AG04449 (cell line): ENCODE measurements around the gene ARHGAP21.
"Not testable (repeated sequence)": the region's sequence is repeated elsewhere in the genome, so short reads cannot be mapped to it uniquely, and the experiment has no call there.

Experiments
- CTCF ChIA-PET: fragments of 350-600 bp; formaldehyde crosslinking; extraction: SDS; loops from one replicate; lab custom pipeline; 2021; ENCODE audit warnings: antibody characterized with exemption; lab: Yijun Ruan, JAX
- POLR2A ChIA-PET: fragments of 400-600, 350-600 bp; formaldehyde crosslinking; extraction: SDS; loops from one replicate; lab custom pipeline; 2020; ENCODE audit warnings: antibody characterized with exemption, inconsistent platforms; lab: Yijun Ruan, JAX
- DNase-seq: peaks from one replicate; pipeline ENCODE4 v3.0.0-alpha.2; 2010; ENCODE audit warnings: low read depth, low spot score
- H3K4me3 ChIP-seq: 2 replicates; pipeline ENCODE4 v1.5.1; 2011; ENCODE audit warnings: low read depth, mild to moderate bottlenecking, control low read depth, low read length
- TF ChIP-seq, protein P1 (sequence below): IDR thresholded peaks from one replicate; pipeline ENCODE4 v1.5.1; 2011; ENCODE audit warnings: mild to moderate bottlenecking, moderate library complexity, low read length, control low read depth, inconsistent platforms; ENCODE audit not compliant: insufficient read depth; ENCODE audit errors: missing control alignments

The ARHGAP21 gene

GRCh38 chr10:24669285-24669852 is 54.3 kb downstream of the ARHGAP21 start:
- TF ChIP-seq, protein P1, sequence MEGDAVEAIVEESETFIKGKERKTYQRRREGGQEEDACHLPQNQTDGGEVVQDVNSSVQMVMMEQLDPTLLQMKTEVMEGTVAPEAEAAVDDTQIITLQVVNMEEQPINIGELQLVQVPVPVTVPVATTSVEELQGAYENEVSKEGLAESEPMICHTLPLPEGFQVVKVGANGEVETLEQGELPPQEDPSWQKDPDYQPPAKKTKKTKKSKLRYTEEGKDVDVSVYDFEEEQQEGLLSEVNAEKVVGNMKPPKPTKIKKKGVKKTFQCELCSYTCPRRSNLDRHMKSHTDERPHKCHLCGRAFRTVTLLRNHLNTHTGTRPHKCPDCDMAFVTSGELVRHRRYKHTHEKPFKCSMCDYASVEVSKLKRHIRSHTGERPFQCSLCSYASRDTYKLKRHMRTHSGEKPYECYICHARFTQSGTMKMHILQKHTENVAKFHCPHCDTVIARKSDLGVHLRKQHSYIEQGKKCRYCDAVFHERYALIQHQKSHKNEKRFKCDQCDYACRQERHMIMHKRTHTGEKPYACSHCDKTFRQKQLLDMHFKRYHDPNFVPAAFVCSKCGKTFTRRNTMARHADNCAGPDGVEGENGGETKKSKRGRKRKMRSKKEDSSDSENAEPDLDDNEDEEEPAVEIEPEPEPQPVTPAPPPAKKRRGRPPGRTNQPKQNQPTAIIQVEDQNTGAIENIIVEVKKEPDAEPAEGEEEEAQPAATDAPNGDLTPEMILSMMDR = no peak
- H3K4me3 ChIP-seq = no peak overlapping the region
- POLR2A ChIA-PET = no interaction called here
- CTCF ChIA-PET = no interaction called here
- DNase-seq = no peak

DNA sequence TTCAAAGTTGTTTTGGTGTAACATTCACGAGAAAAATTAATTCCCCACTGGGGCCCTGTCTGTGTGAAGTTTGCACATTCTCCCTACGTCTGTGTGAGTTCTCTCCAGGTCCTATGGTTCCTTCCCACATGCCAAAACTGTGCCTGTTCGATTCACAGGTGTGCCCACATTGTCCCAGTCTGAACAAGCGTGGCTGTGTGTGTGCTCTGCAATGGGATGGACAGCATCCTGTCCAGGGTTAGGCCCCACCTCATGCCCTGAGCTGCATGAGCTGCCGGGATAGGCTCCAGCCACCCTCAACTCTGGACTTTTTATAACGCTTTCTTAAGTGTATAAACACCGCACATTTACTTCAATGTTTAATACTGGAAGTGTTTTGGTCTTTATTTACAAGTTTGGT is 55.4 kb downstream of the ARHGAP21 start:
- TF ChIP-seq, protein P1 = no peak
- POLR2A ChIA-PET = no interaction called here
- no peak overlapping the region for H3K4me3 ChIP-seq
- no peak for DNase-seq
- CTCF ChIA-PET = interaction anchor here (0.8 to 1.4 kb wide), 2 partner anchors 20 to 413 kb away, joined by 3 read pairs; no protein-coding TSS in a partner anchor

DNA sequence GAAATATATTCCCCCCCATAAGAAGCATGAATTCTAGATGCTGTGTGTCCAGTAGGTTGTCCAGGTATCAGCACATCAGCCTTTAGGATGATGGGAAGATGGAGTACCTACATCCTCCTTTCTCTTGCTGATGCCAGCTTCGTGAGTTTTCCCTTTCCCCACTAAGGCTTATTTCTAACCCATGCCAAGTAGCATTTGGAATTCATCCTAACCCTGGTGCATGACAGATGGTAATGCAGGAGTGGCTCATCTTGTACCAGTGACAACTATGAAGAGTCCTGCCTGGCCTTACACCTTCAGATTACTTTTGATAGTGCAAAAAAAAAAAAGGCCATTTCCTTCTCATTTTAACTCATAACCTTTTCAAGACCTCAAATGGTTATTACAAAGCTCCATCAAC is 58.7 kb downstream of the ARHGAP21 start:
- no peak overlapping the region for H3K4me3 ChIP-seq
- TF ChIP-seq, protein P1 = no peak
- no peak for DNase-seq
- POLR2A ChIA-PET = no interaction called here
- CTCF ChIA-PET = interaction anchor here (0.6 kb wide), 1 partner anchor 412 kb away, joined by 3 read pairs; no protein-coding TSS in a partner anchor

DNA sequence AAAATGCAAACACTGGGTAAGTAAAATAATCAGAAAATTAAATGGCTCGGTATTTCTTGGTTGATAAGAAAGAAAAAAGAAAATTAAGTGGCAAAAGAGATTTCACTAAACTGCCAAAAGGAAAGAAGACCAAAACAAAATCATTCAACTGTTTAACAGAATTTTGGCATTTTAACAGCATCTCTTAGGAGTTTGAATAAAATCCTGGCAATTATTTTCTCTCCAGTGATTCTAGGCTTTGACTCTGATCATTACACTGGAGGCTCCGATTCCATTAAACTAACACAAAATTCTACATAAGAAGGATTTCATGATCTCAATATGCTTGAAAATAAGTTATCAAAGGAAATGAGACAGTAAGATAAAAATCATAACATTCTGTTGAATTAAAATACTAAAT is 62.3 kb downstream of the ARHGAP21 start:
- CTCF ChIA-PET = no interaction called here
- no peak overlapping the region for H3K4me3 ChIP-seq
- POLR2A ChIA-PET = no interaction called here
- TF ChIP-seq, protein P1 = no peak
- DNase-seq = no peak

DNA sequence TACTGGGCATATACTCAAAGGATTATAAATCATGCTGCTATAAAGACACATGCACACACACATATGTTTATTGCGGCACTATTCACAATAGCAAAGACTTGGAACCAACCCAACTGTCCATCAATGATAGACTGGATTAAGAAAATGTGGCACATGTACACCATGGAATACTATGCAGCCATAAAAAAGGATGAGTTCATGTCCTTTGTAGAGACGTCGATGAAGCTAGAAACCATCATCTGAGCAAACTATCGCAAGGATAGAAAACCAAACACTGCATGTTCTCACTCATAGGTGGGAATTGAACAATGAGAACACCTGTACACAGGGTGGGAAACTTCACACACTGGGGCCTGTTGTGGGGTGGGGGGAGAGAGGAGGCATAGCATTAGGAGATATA is 65.4 kb downstream of the ARHGAP21 start:
- H3K4me3 ChIP-seq, DNase-seq, POLR2A ChIA-PET, CTCF ChIA-PET: not testable (repeated sequence)

DNA sequence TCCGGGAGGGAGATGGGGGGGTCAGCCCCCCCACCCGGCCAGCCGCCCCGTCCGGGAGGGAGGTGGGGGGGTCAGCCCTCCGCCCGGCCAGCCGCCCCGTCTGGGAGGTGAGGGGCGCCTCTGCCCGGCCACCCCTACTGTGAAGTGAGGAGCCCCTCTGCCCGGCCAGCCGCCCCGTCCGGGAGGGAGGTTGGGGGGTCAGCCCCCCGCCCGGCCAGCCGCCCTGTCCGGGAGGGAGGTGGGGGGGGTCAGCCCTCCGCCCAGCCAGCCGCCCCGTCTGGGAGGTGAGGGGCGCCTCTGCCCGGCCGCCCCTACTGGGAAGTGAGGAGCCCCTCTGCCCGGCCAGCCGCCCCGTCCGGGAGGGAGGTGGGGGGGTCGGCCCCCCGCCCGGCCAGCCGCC is 67.4 kb downstream of the ARHGAP21 start:
- DNase-seq, H3K4me3 ChIP-seq, CTCF ChIA-PET, POLR2A ChIA-PET: not testable (repeated sequence)

DNA sequence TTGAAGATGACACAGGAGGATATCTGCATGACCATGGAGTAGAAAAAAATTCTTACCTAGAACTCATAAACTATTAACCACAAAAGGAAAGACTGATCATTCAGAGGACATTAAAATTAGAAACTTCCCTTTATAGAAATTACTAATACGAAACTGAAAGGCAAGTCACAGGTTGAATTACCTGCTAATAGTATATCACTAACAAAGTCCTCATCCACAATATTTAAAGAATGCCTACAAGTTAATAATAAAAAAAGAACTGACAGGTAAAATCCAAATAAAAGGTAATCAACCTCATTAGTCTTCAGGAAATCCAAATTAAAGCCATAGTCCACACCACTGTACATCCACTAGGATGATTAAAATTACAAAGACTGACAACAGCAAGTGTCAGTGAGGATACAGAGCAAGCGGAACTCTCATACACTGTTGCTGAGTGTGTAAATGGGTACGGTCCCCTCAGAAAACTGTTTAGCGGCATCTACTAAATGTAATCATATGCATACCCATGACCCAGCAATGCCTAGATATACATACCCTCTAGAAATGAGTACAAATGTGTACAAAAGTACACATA is 71.2 kb downstream of the ARHGAP21 start:
- ChIA-PET POLR2A (no interaction called here), CTCF (no interaction called here)
- no peak for DNase-seq
- no peak overlapping the region for H3K4me3 ChIP-seq
- TF ChIP-seq, protein P1 = no peak
